HepG2 (cell line): ENCODE results near the gene VPS4B.

Source experiments
- CBFB ChIP-seq: sonication (generic); formaldehyde crosslinking; IDR thresholded peaks from 2 replicates; pipeline ENCODE4 v1.4.0; 2020; ENCODE audit warnings: missing genetic modification reagents
- CTCF ChIP-seq: sonication (generic); formaldehyde crosslinking; IDR thresholded peaks from 2 replicates; pipeline ENCODE4 v1.5.0; 2020; ENCODE audit warnings: mild to moderate bottlenecking, missing genetic modification reagents, moderate library complexity
- JUND ChIP-seq: sonication (generic); formaldehyde crosslinking; IDR thresholded peaks from 2 replicates; pipeline ENCODE4 v1.8.0; 2022; ENCODE audit warnings: mild to moderate bottlenecking, missing genetic modification reagents
- KDM3A ChIP-seq: IDR thresholded peaks from 2 replicates; pipeline ENCODE4 v1.6.1; 2018; ENCODE audit warnings: low read depth, missing compliant biosample characterization
- KLF16 ChIP-seq, 2 experiments: sonication (generic) in 1 of 2; formaldehyde crosslinking in 1 of 2; IDR thresholded peaks; 2 replicates each; pipeline versions ENCODE4 v1.6.1 to v1.8.0; 2016 to 2023; ENCODE audit warnings: missing genetic modification reagents in 2 of 2, missing compliant biosample characterization in 1 of 2
- POLR2A ChIP-seq, 2 experiments: IDR thresholded peaks; 2 replicates each; pipeline ENCODE4 v1.6.1; 2011; ENCODE audit warnings: low read depth in 2 of 2, low read length in 2 of 2, mild to moderate bottlenecking in 1 of 2, moderate library complexity in 1 of 2; ENCODE audit not compliant: insufficient read depth in 1 of 2
- POLR2AphosphoS5 ChIP-seq: IDR thresholded peaks from 2 replicates; pipeline ENCODE4 v1.6.1; 2012; ENCODE audit warnings: low read depth, low read length
- RXRA ChIP-seq: sonication (generic); formaldehyde crosslinking; IDR thresholded peaks from 2 replicates; pipeline ENCODE4 v1.5.1; 2020; ENCODE audit warnings: missing genetic modification reagents
- SRSF9 ChIP-seq: fragments of 200-400 bp; formaldehyde crosslinking; IDR thresholded peaks from 2 replicates; pipeline ENCODE4 v1.6.1; 2018; ENCODE audit warnings: borderline replicate concordance, mild to moderate bottlenecking, low read depth, low read length; ENCODE audit not compliant: insufficient read depth, poor library complexity, severe bottlenecking
- TCF7L2 ChIP-seq: IDR thresholded peaks from 2 replicates; pipeline ENCODE4 v1.6.1; 2011; ENCODE audit warnings: mild to moderate bottlenecking, low read depth, low read length, moderate library complexity
- TEAD2 ChIP-seq: sonication (generic); formaldehyde crosslinking; IDR thresholded peaks from 2 replicates; pipeline ENCODE4 v1.9.0; 2021; ENCODE audit warnings: missing genetic modification reagents
- ZKSCAN8 ChIP-seq: IDR thresholded peaks from 2 replicates; pipeline ENCODE4 v1.6.1; 2016; ENCODE audit warnings: borderline replicate concordance, missing genetic modification reagents, missing compliant biosample characterization
- ZNF431 ChIP-seq: sonication (generic); formaldehyde crosslinking; IDR thresholded peaks from 2 replicates; pipeline ENCODE4 v1.9.0; 2022; ENCODE audit warnings: missing genetic modification reagents, low read depth, mild to moderate bottlenecking, borderline replicate concordance
- ZNF737 ChIP-seq: sonication (generic); formaldehyde crosslinking; IDR thresholded peaks from 2 replicates; pipeline ENCODE4 v1.5.0; 2020; ENCODE audit warnings: missing genetic modification reagents, mild to moderate bottlenecking, borderline replicate concordance

- no peak for TF ChIP-seq TCF7L2
- TF ChIP-seq SRSF9: no peak
- no peak for TF ChIP-seq ZKSCAN8 (CRISPR knock-in tag)
- TF ChIP-seq KDM3A: no peak
- no peak for TF ChIP-seq TEAD2 (CRISPR knock-in tag)
- no peak for TF ChIP-seq JUND (CRISPR knock-in tag)
- no peak for TF ChIP-seq CBFB (CRISPR knock-in tag)
- no peak for TF ChIP-seq ZNF737 (CRISPR knock-in tag)
- TF ChIP-seq POLR2AphosphoS5: no peak
- no peak for TF ChIP-seq KLF16 (CRISPR knock-in tag; IDR thresholded peaks at IDR 0.05)
- no peak for TF ChIP-seq RXRA (CRISPR knock-in tag)
- no peak for TF ChIP-seq POLR2A (IDR thresholded peaks at IDR 0.05; ENCODE audit: insufficient read depth in 1 of 2, low read depth in 2 of 2, low read length in 2 of 2)
- TF ChIP-seq CTCF: no peak
- TF ChIP-seq ZNF431 (CRISPR knock-in tag): no peak
These were observed 18.6 kb upstream of the VPS4B start for GRCh38 chr18:63440881-63441280.
